H1 (cell line): ENCODE results near the gene SPDYC. TPM values are rescaled to one million over a fixed set of nuclear protein-coding genes. Genes with fewer than 3 reads are reported as not detected.

Source experiments
- CTCF ChIA-PET: fragments of 300-600 bp; sonication (Branson Sonifier 250); formaldehyde crosslinking; loops from one replicate; lab custom pipeline; 2021; ENCODE audit not compliant: partially characterized antibody; lab: Charles Lee
- POLR2A ChIA-PET: fragments of 300-600 bp; sonication (Branson Sonifier 250); formaldehyde crosslinking; loops from one replicate; lab custom pipeline; 2021; ENCODE audit warnings: inconsistent platforms; ENCODE audit not compliant: partially characterized antibody; lab: Charles Lee
- DNase-seq, 2 experiments: peaks; one replicate each; pipeline versions ENCODE4 v3.0.0 to v3.0.0-alpha.2; 2010 to 2022; ENCODE audit warnings: low spot score in 2 of 2, low read depth in 1 of 2, mixed read lengths in 1 of 2
- FAIRE-seq: peaks from 2 replicates; lab custom pipeline; 2011; peaks lifted over from hg19 to GRCh38; lab: Jason Lieb, UNC
- H2AFZ ChIP-seq: 2 replicates; pipeline ENCODE4 v1.8.1; 2012; ENCODE audit warnings: low read length, inconsistent platforms
- H2AK5ac ChIP-seq: 2 replicates; pipeline ENCODE4 v1.6.1; 2013; ENCODE audit warnings: low read depth, low read length
- H2BK120ac ChIP-seq: replicated peaks from 2 replicates; pipeline ENCODE3; 2013; ENCODE audit warnings: low read depth, low read length, inconsistent platforms
- H2BK12ac ChIP-seq: 2 replicates; pipeline ENCODE4 v1.6.1; 2013; ENCODE audit warnings: low read depth, low read length
- H2BK15ac ChIP-seq: 2 replicates; pipeline ENCODE4 v1.6.1; 2013; ENCODE audit warnings: low read length
- H2BK20ac ChIP-seq: 2 replicates; pipeline ENCODE4 v1.6.1; 2013; ENCODE audit warnings: low read length
- H2BK5ac ChIP-seq: 2 replicates; pipeline ENCODE4 v1.6.1; 2013; ENCODE audit warnings: low read depth, low read length
- H3K14ac ChIP-seq: 2 replicates; pipeline ENCODE4 v1.6.1; 2013; ENCODE audit warnings: inconsistent platforms; ENCODE audit not compliant: insufficient read length
- H3K18ac ChIP-seq: 2 replicates; pipeline ENCODE4 v1.6.1; 2013; ENCODE audit warnings: low read length; ENCODE audit errors: extremely low read depth
- H3K23ac ChIP-seq: 2 replicates; pipeline ENCODE4 v1.6.1; 2013; ENCODE audit warnings: inconsistent platforms; ENCODE audit not compliant: insufficient read length
- H3K23me2 ChIP-seq: 2 replicates; pipeline ENCODE4 v1.6.1; 2013; ENCODE audit warnings: low read depth, low read length
- H3K27ac ChIP-seq: 2 replicates; pipeline ENCODE4 v1.6.1; 2011; ENCODE audit warnings: low read depth, low read length, inconsistent platforms
- H3K27me3 ChIP-seq, 4 experiments: replicated peaks in 1 of 4; 1 replicate in 1 of 4; 2 replicates in 3 of 4; pipeline versions ENCODE4 v1.6.1 to v1.8.1; 2011 to 2013; ENCODE audit warnings: low read length in 3 of 4, mild to moderate bottlenecking in 3 of 4, inconsistent platforms in 2 of 4, mixed read lengths in 2 of 4, moderate library complexity in 1 of 4; ENCODE audit not compliant: control insufficient read depth in 3 of 4, insufficient read depth in 3 of 4; ENCODE audit errors: extremely low read depth in 1 of 4
- H3K36me3 ChIP-seq, 4 experiments: 2 replicates each; pipeline versions ENCODE4 v1.6.1 to v1.8.1; 2011 to 2013; ENCODE audit warnings: mild to moderate bottlenecking in 4 of 4, low read length in 3 of 4, moderate library complexity in 2 of 4, control low read depth in 1 of 4, inconsistent platforms in 1 of 4; ENCODE audit not compliant: insufficient read depth in 4 of 4, control insufficient read depth in 2 of 4
- H3K4ac ChIP-seq: replicated peaks from 2 replicates; pipeline ENCODE3; 2013; ENCODE audit warnings: low read length, low read depth, mixed read lengths, inconsistent platforms; ENCODE audit not compliant: insufficient read length
- H3K4me1 ChIP-seq, 4 experiments: replicated peaks in 1 of 4; 1 replicate in 1 of 4; 2 replicates in 3 of 4; pipeline versions ENCODE4 v1.6.1 to v1.8.1; 2011 to 2013; ENCODE audit warnings: low read length in 3 of 4, inconsistent platforms in 2 of 4, mixed read lengths in 1 of 4; ENCODE audit not compliant: insufficient read depth in 4 of 4, control insufficient read depth in 3 of 4
- H3K4me2 ChIP-seq, 2 experiments: 2 replicates each; pipeline versions ENCODE4 v1.6.1 to v1.8.1; 2011 to 2013; ENCODE audit warnings: low read depth in 2 of 2, low read length in 2 of 2, control low read depth in 1 of 2, inconsistent platforms in 1 of 2, mild to moderate bottlenecking in 1 of 2; ENCODE audit not compliant: insufficient read depth in 1 of 2
- H3K4me3 ChIP-seq, 4 experiments: fragments of 200-600, 300-600 bp in 1 of 4; sonication (generic), shearing (Covaris generic), sonication (Bioruptor Twin) in 1 of 4; 2 replicates each; pipeline versions ENCODE4 v1.5.1 to v1.8.1; 2011 to 2016; ENCODE audit warnings: low read length in 4 of 4, low read depth in 3 of 4, control low read depth in 2 of 4, inconsistent platforms in 2 of 4, mild to moderate bottlenecking in 2 of 4, mixed read lengths in 1 of 4, moderate library complexity in 1 of 4; ENCODE audit not compliant: insufficient read depth in 2 of 4; ENCODE audit errors: extremely low read depth in 1 of 4
- H3K56ac ChIP-seq: replicated peaks from 2 replicates; pipeline ENCODE3; 2013; ENCODE audit warnings: low read depth, mild to moderate bottlenecking, mixed read lengths, low read length, inconsistent platforms; ENCODE audit not compliant: insufficient read length
- H3K79me1 ChIP-seq: 2 replicates; pipeline ENCODE4 v1.6.1; 2013; ENCODE audit warnings: low read depth, low read length, control low read depth
- H3K79me2 ChIP-seq, 2 experiments: 2 replicates each; pipeline versions ENCODE4 v1.6.1 to v1.8.1; 2012 to 2013; ENCODE audit warnings: low read length in 2 of 2, mild to moderate bottlenecking in 2 of 2, inconsistent platforms in 1 of 2; ENCODE audit not compliant: insufficient read depth in 2 of 2, control insufficient read depth in 1 of 2
- H3K9ac ChIP-seq, 4 experiments: replicated peaks in 1 of 4; 1 replicate in 1 of 4; 2 replicates in 3 of 4; pipeline versions ENCODE4 v1.6.1 to v1.8.1; 2011 to 2013; ENCODE audit warnings: low read depth in 3 of 4, low read length in 3 of 4, control low read depth in 2 of 4, mild to moderate bottlenecking in 2 of 4, moderate library complexity in 2 of 4, inconsistent platforms in 1 of 4; ENCODE audit errors: extremely low read depth in 1 of 4
- H3K9me3 ChIP-seq, 2 experiments: 2 replicates each; pipeline versions ENCODE4 v1.6.1 to v1.8.1; 2012 to 2013; ENCODE audit warnings: mild to moderate bottlenecking in 2 of 2, moderate library complexity in 2 of 2, control low read depth in 1 of 2, inconsistent platforms in 1 of 2, low read depth in 1 of 2, low read length in 1 of 2, mixed read lengths in 1 of 2; ENCODE audit not compliant: insufficient read depth in 2 of 2
- H4K20me1 ChIP-seq, 2 experiments: replicated peaks in 1 of 2; 2 replicates each; pipeline versions ENCODE3 to v1.8.1; 2011 to 2013; ENCODE audit warnings: inconsistent platforms in 2 of 2, low read length in 2 of 2, mild to moderate bottlenecking in 1 of 2; ENCODE audit not compliant: insufficient read depth in 2 of 2, control insufficient read depth in 1 of 2
- H4K5ac ChIP-seq: 2 replicates; pipeline ENCODE4 v1.6.1; 2013; ENCODE audit warnings: low read length, low read depth, mixed read lengths, inconsistent platforms; ENCODE audit not compliant: insufficient read length
- H4K8ac ChIP-seq: 2 replicates; pipeline ENCODE4 v1.8.0; 2013; ENCODE audit warnings: mild to moderate bottlenecking, moderate library complexity, low read length, inconsistent platforms; ENCODE audit not compliant: insufficient read depth; ENCODE audit errors: extremely low read depth
- H4K91ac ChIP-seq: replicated peaks from 2 replicates; pipeline ENCODE3; 2013; ENCODE audit warnings: low read length, mixed read lengths, inconsistent platforms; ENCODE audit not compliant: insufficient read length
- ASH2L ChIP-seq: fragments of 200-600, 300-600 bp; sonication (generic); IDR thresholded peaks from one replicate; pipeline ENCODE4 v1.7.1; 2017; ENCODE audit warnings: low read length
- KDM4A ChIP-seq: IDR thresholded peaks from one replicate; pipeline ENCODE4 v1.7.1; 2012; ENCODE audit warnings: low read depth, mild to moderate bottlenecking, moderate library complexity, low read length, inconsistent platforms; ENCODE audit not compliant: severe bottlenecking
- KDM5A ChIP-seq: fragments of 200-600 bp; IDR thresholded peaks from 2 replicates; pipeline ENCODE4 v1.7.1; 2012; ENCODE audit warnings: mild to moderate bottlenecking, low read length, inconsistent platforms, mixed read lengths
- POLR2A ChIP-seq, 2 experiments: IDR thresholded peaks; 1 replicate in 1 of 2; 2 replicates in 1 of 2; pipeline ENCODE4 v1.6.1; 2011; ENCODE audit warnings: low read depth in 2 of 2, low read length in 2 of 2, mild to moderate bottlenecking in 2 of 2; ENCODE audit errors: control extremely low read depth in 1 of 2
- RBBP5 ChIP-seq: IDR thresholded peaks from 2 replicates; pipeline ENCODE4 v1.7.1; 2012; ENCODE audit warnings: low read depth, mild to moderate bottlenecking, inconsistent platforms, low read length, moderate library complexity, borderline replicate concordance
- RXRA ChIP-seq: IDR thresholded peaks from 2 replicates; pipeline ENCODE4 v1.6.1; 2011; ENCODE audit warnings: low read depth, mild to moderate bottlenecking, low read length, moderate library complexity; ENCODE audit not compliant: insufficient read depth
- SAP30 ChIP-seq: fragments of 300-600 bp; sonication (generic); IDR thresholded peaks from 2 replicates; pipeline ENCODE4 v1.7.1; 2012; ENCODE audit warnings: low read length, moderate library complexity, mild to moderate bottlenecking, inconsistent platforms; ENCODE audit not compliant: insufficient read depth, insufficient replicate concordance
- SIN3A ChIP-seq, 2 experiments: IDR thresholded peaks in 1 of 2; conservative IDR thresholded peaks in 1 of 2; 2 replicates each; pipeline ENCODE4 v1.6.1; 2011 to 2012; ENCODE audit warnings: low read length in 2 of 2, improper control_type of control experiment in 1 of 2, low read depth in 1 of 2, mild to moderate bottlenecking in 1 of 2
- SIRT6 ChIP-seq: IDR thresholded peaks from one replicate; pipeline ENCODE4 v1.7.1; 2012; ENCODE audit warnings: low read length, inconsistent platforms
- SP4 ChIP-seq: IDR thresholded peaks from 2 replicates; pipeline ENCODE4 v1.6.1; 2012; ENCODE audit warnings: low read length, inconsistent platforms
- SRF ChIP-seq: IDR thresholded peaks from 2 replicates; pipeline ENCODE4 v1.6.1; 2011; ENCODE audit warnings: mild to moderate bottlenecking, low read depth, low read length, moderate library complexity
- TAF7 ChIP-seq: optimal IDR thresholded peaks from 2 replicates; pipeline ENCODE3; 2011; ENCODE audit warnings: low read depth, mild to moderate bottlenecking, inconsistent platforms, low read length, moderate library complexity, borderline replicate concordance
- TCF12 ChIP-seq: IDR thresholded peaks from 2 replicates; pipeline ENCODE4 v1.6.1; 2011; ENCODE audit warnings: low read depth, mild to moderate bottlenecking, low read length
- whole genome bisulfite sequencing, 2 experiments: shearing (Covaris generic) in 1 of 2; methylation state at CpG; one replicate each; pipeline versions ENCODE4 v1.1.6 to v1.1.7; 2013 to 2015; ENCODE audit warnings: low lambda C conversion rate in 2 of 2, mixed read lengths in 2 of 2, inconsistent platforms in 1 of 2, low coverage in 1 of 2, missing lambda C conversion rate in 1 of 2; ENCODE audit not compliant: insufficient replicate concordance in 2 of 2, insufficient coverage in 1 of 2, insufficient read length in 1 of 2; ENCODE audit errors: extremely low coverage in 1 of 2, missing lambda C conversion rate in 1 of 2; 5-methylcytosine and 5-hydroxymethylcytosine counted together
- polyA plus RNA-seq, 7 experiments: library from polyadenylated mRNA; depleted of rRNA in 3 of 7; stranded (reverse) in 5 of 7; unstranded in 2 of 7; fragments of >200 nt in 5 of 7; fragments of 200-250 nt in 2 of 7; gene quantifications; 1 replicate in 5 of 7; 2 replicates in 1 of 7; 4 replicates in 1 of 7; pipeline versions ENCODE4 v1.2.1 to v1.2.3, GENCODE V29; 2011 to 2013; ENCODE audit warnings: missing spikeins in 2 of 7, mixed read lengths in 2 of 7
- total RNA-seq: library from RNA; stranded (reverse); fragmentation: NEBNext Ultra II Directional; extraction: Animal tissue kit (Norgen Biotek cat#: 25700); gene quantifications from 2 replicates; pipeline ENCODE4 v1.2.1, GENCODE V29; 2021
- TF ChIP-seq, protein P1 (sequence below): IDR thresholded peaks from 2 replicates; pipeline ENCODE4 v1.6.1; 2011; ENCODE audit warnings: low read depth, mild to moderate bottlenecking, low read length; ENCODE audit not compliant: insufficient read depth

SPDYC gene
- total and polyA plus RNA-seq, 2 of the 8 experiments (the other 6 are each of a cell fraction or from before 2014, with no cell fraction given): 0.15 TPM; not detected in 1

- H4K8ac ChIP-seq: no peak overlapping the region
- H4K20me1 ChIP-seq: peaks cover 2 to 5% of the 10 kb centered on the region in 2 experiments
- no peak overlapping the region for H3K4me2 ChIP-seq
- no peak overlapping the region for H4K91ac ChIP-seq
- H2BK20ac ChIP-seq: no peak overlapping the region
- H2BK15ac ChIP-seq: no peak overlapping the region
- peaks cover 19 to 72% (median 38%) of the 10 kb centered on the region in 4 experiments for H3K36me3 ChIP-seq
- POLR2A ChIA-PET: interaction anchor here (1.0 to 1.5 kb wide), 5 partner anchors 10 to 25 kb away, joined by 3 to 7 read pairs (median 3); no protein-coding TSS in a partner anchor
- CTCF ChIA-PET: interaction anchor here (1.1 to 1.2 kb wide), 2 partner anchors 9 to 78 kb away, joined by 3 read pairs; no protein-coding TSS in a partner anchor
- H3K79me1 ChIP-seq: peaks cover 10% of the 10 kb centered on the region; the same call in 1 of the 2 replicates
- no peak overlapping the region for H2BK12ac ChIP-seq
- H2AK5ac ChIP-seq: no peak overlapping the region
- H4K5ac ChIP-seq: no peak overlapping the region
- no peaks in the 10 kb centered on the region for H3K9me3 ChIP-seq
- H3K18ac ChIP-seq: no peak overlapping the region
- no peak for FAIRE-seq
- H3K4me3 ChIP-seq: no peak overlapping the region
- H3K9ac ChIP-seq: no peak overlapping the region
- peaks cover 3% of the 10 kb centered on the region for H3K23me2 ChIP-seq
- 91% methylated on average over 18 of the region's 18 CpGs; no CpG with 5 or more reads in 1 of the 2 experiments for WGBS, 2 experiments
- H3K79me2 ChIP-seq: peaks cover 0 to 2% of the 10 kb centered on the region in 2 experiments; a peak in 2 of 4 replicates
- no peak overlapping the region for H3K23ac ChIP-seq
- H3K4me1 ChIP-seq: peaks cover 7 to 29% (median 19%) of the 10 kb centered on the region in 4 experiments
- H2BK5ac ChIP-seq: no peak overlapping the region
- H3K4ac ChIP-seq: no peak overlapping the region
- no peak overlapping the region for H2BK120ac ChIP-seq
- H2AFZ ChIP-seq: no peak overlapping the region
- no peak overlapping the region for H3K27ac ChIP-seq
- no peak overlapping the region for H3K14ac ChIP-seq
- DNase-seq: no peak
- H3K56ac ChIP-seq: no peak overlapping the region
- no peaks in the 10 kb centered on the region for H3K27me3 ChIP-seq
- no peak for TF ChIP-seq TAF7
- TF ChIP-seq, protein P1, sequence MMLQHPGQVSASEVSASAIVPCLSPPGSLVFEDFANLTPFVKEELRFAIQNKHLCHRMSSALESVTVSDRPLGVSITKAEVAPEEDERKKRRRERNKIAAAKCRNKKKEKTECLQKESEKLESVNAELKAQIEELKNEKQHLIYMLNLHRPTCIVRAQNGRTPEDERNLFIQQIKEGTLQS: no peak
- no peak for TF ChIP-seq ASH2L
- no peak for TF ChIP-seq SRF
- TF ChIP-seq SAP30: no peak
- no peak for TF ChIP-seq KDM5A
- no peak for TF ChIP-seq SIRT6
- TF ChIP-seq SP4: no peak
- TF ChIP-seq SIN3A (conservative IDR thresholded peaks at IDR 0.05 in 1 of 2, IDR thresholded peaks at IDR 0.05 in 1 of 2; ENCODE audit: low read depth in 1 of 2, low read length in 2 of 2): no peak
- no peak for TF ChIP-seq RBBP5
- no peak for TF ChIP-seq KDM4A
- TF ChIP-seq RXRA: no peak
- no peak for TF ChIP-seq POLR2A (IDR thresholded peaks at IDR 0.05; ENCODE audit: control extremely low read depth in 1 of 2, low read depth in 2 of 2, low read length in 2 of 2)
- no peak for TF ChIP-seq TCF12
Measured at GRCh38 chr11:65188486-65188885, 18.5 kb downstream of the SPDYC start.
